Mucosa of descending colon (tissue), 3 donors: Measurements from ENCODE around the gene SMG6. TPM values are rescaled to one million over a fixed set of nuclear protein-coding genes. Genes with fewer than 3 reads are reported as not detected.

ENCODE experiments used
- ATAC-seq: fragments of 200-7000 bp; cut with Tn5 transposase; one replicate; pipeline ENCODE4 v1.9.1; 2020; ENCODE audit warnings: mild to moderate bottlenecking, moderate library complexity
- DNase-seq, 3 donors: peaks; one replicate each; pipeline ENCODE4 v3.0.0-alpha.2; 2020
- H3K36me3 ChIP-seq: fragments of 200-600 bp; one replicate; pipeline ENCODE4 v1.8.0; 2021; ENCODE audit warnings: low read depth, mild to moderate bottlenecking
- H3K4me1 ChIP-seq: fragments of 200-600 bp; one replicate; pipeline ENCODE4 v1.8.0; 2021; ENCODE audit warnings: low read depth, mild to moderate bottlenecking
- H3K4me3 ChIP-seq: fragments of 200-600 bp; one replicate; pipeline ENCODE4 v1.8.0; 2021; ENCODE audit warnings: mild to moderate bottlenecking
- H3K9me3 ChIP-seq: fragments of 200-600 bp; one replicate; pipeline ENCODE4 v1.8.0; 2021; ENCODE audit warnings: mild to moderate bottlenecking
- CTCF ChIP-seq: fragments of 200-600 bp; IDR thresholded peaks from one replicate; pipeline ENCODE4 v1.8.0; 2022; ENCODE audit warnings: antibody characterized with exemption, mild to moderate bottlenecking
- intact Hi-C, 2 donors: fragments of 100-400 bp; cut with DNase I in 1 of 2; cut with micrococcal nuclease in 1 of 2; formaldehyde crosslinking; loops; one replicate each; pipeline versions ENCODE4 v1.11.0 to v1.11.1; 2022; cut with DNase I, micrococcal nuclease
- total RNA-seq, 3 donors: library from RNA; stranded (reverse); fragmentation: NEBNext Ultra II Directional in 2 of 3; extraction: Animal tissue kit (Norgen Biotek cat#: 25700) in 2 of 3; gene quantifications; one replicate each; pipeline versions ENCODE4 v1.2.1 to v1.2.4, GENCODE V29; 2021 to 2023
- donor health status: DM: no; HTN: no; CAD: no; lungs with moderate emphysema.
- donor health status: DM: no; HTN: no; CAD: no.
- donor health status: DM: no; HTN: yes; CAD: no.

The SMG6 gene
- total RNA-seq, 3 donors from 2014 or later = 25.9 to 41.6 (median 38.8) TPM

- intact Hi-C loops = no loop called here
- ATAC-seq = peak; percentile 2
- no peaks in the 10 kb centered on the region for H3K36me3 ChIP-seq
- H3K9me3 ChIP-seq = no peaks in the 10 kb centered on the region
- peaks cover 14% of the 10 kb centered on the region for H3K4me1 ChIP-seq
- peak in 1 of 3 donors; percentile 10 for DNase-seq
- TF ChIP-seq CTCF = no peak
- H3K4me3 ChIP-seq = peak overlapping the region; percentile 88
Measured at GRCh38 chr17:2302778-2303203, 794 bp downstream of the SMG6 start.

- Histone ChIP-seq H3K4me3 (no peak overlapping the region), H3K4me1 (peaks cover 14% of the 10 kb centered on the region), H3K36me3 (no peaks in the 10 kb centered on the region), H3K9me3 (no peaks in the 10 kb centered on the region)
- ATAC-seq = no peak
- intact Hi-C loops = no loop called here
- peak in 1 of 3 donors; percentile 50 for DNase-seq
- TF ChIP-seq CTCF = no peak
Measured at GRCh38 chr17:2299756-2300155, 3.8 kb downstream of the SMG6 start.

- intact Hi-C loops = no loop called here
- DNase-seq = no peak
- Histone ChIP-seq H3K4me3 (no peak overlapping the region), H3K36me3 (no peaks in the 10 kb centered on the region), H3K4me1 (peaks cover 14% of the 10 kb centered on the region), H3K9me3 (no peaks in the 10 kb centered on the region)
- TF ChIP-seq CTCF = no peak
- ATAC-seq = no peak
Measured at GRCh38 chr17:2299136-2299535, 4.4 kb downstream of the SMG6 start.

GRCh38 chr17:2297023-2297422 is 6.6 kb downstream of the SMG6 start:
- DNase-seq (no peak), ATAC-seq (no peak)
- no peaks in the 10 kb centered on the region for H3K9me3 ChIP-seq
- no peak overlapping the region for H3K4me3 ChIP-seq
- no peak for TF ChIP-seq CTCF
- intact Hi-C loops = no loop called here
- peaks cover 10% of the 10 kb centered on the region for H3K4me1 ChIP-seq
- H3K36me3 ChIP-seq = peaks cover 7% of the 10 kb centered on the region

GRCh38 chr17:2295575-2295974 is 8.0 kb downstream of the SMG6 start:
- H3K4me3 ChIP-seq = no peak overlapping the region
- no peak for TF ChIP-seq CTCF
- H3K4me1 ChIP-seq = no peaks in the 10 kb centered on the region
- no peak for DNase-seq
- peaks cover 10% of the 10 kb centered on the region for H3K36me3 ChIP-seq
- H3K9me3 ChIP-seq = no peaks in the 10 kb centered on the region
- ATAC-seq = no peak
- intact Hi-C loops = no loop called here

- intact Hi-C loops = no loop called here
- Histone ChIP-seq H3K36me3 (peaks cover 10% of the 10 kb centered on the region), H3K4me3 (no peak overlapping the region), H3K9me3 (no peaks in the 10 kb centered on the region), H3K4me1 (no peaks in the 10 kb centered on the region)
- DNase-seq = no peak
- TF ChIP-seq CTCF = no peak
- ATAC-seq = no peak
Measured at GRCh38 chr17:2292100-2292499, 11.5 kb downstream of the SMG6 start.
